Measurements from ENCODE around the gene LILRA2.

DNA sequence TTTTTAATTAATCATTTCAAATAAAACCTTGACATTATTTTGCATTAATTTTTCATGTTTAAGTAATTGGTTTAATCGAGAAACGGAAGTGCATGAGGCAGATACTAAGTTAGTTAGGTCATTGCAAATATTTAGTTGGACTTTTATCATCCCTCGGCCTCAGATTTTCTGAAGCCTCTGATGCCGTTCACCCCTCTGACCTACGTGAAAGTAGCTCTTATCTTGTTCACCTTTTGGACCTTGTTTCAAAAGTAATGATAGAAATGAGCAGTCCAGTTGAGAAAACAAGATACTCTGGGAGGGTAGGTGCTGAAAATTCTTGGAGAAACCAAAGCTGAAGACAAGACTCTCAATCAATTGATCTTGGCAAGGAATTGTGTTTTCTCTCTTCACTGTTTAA lies 48.0 kb upstream of the LILRA2 start:
- TF ChIP-seq, protein P1, sequence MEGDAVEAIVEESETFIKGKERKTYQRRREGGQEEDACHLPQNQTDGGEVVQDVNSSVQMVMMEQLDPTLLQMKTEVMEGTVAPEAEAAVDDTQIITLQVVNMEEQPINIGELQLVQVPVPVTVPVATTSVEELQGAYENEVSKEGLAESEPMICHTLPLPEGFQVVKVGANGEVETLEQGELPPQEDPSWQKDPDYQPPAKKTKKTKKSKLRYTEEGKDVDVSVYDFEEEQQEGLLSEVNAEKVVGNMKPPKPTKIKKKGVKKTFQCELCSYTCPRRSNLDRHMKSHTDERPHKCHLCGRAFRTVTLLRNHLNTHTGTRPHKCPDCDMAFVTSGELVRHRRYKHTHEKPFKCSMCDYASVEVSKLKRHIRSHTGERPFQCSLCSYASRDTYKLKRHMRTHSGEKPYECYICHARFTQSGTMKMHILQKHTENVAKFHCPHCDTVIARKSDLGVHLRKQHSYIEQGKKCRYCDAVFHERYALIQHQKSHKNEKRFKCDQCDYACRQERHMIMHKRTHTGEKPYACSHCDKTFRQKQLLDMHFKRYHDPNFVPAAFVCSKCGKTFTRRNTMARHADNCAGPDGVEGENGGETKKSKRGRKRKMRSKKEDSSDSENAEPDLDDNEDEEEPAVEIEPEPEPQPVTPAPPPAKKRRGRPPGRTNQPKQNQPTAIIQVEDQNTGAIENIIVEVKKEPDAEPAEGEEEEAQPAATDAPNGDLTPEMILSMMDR (IDR thresholded peaks at IDR 0.05) = no peak
- no peak for TF ChIP-seq POLR2A (IDR thresholded peaks at IDR 0.05)

All from uterus (tissue), 2 donors.